Upper lobe of left lung (tissue), 4 donors: ENCODE measurements around the gene OPRM1.

Experiments
- POLR2A ChIP-seq, 4 donors: fragments of 450-650 bp; IDR thresholded peaks; one replicate each; pipeline ENCODE4 v1.5.1; 2016 to 2017; ENCODE audit warnings: antibody characterized with exemption in 4 of 4, mild to moderate bottlenecking in 2 of 4
- POLR2AphosphoS5 ChIP-seq, 2 donors: sonication (generic); formaldehyde crosslinking; IDR thresholded peaks; one replicate each; pipeline ENCODE4 v1.5.1; 2017; ENCODE audit warnings: antibody characterized with exemption in 2 of 2
- TF ChIP-seq, protein P1 (sequence below), 6 experiments: fragments of 450-650 bp in 4 of 6; fragments of 200-600 bp in 2 of 6; sonication (generic) in 2 of 6; IDR thresholded peaks; one replicate each; pipeline ENCODE4 v1.5.1; 2016 to 2019; ENCODE audit warnings: antibody characterized with exemption in 6 of 6

DNA sequence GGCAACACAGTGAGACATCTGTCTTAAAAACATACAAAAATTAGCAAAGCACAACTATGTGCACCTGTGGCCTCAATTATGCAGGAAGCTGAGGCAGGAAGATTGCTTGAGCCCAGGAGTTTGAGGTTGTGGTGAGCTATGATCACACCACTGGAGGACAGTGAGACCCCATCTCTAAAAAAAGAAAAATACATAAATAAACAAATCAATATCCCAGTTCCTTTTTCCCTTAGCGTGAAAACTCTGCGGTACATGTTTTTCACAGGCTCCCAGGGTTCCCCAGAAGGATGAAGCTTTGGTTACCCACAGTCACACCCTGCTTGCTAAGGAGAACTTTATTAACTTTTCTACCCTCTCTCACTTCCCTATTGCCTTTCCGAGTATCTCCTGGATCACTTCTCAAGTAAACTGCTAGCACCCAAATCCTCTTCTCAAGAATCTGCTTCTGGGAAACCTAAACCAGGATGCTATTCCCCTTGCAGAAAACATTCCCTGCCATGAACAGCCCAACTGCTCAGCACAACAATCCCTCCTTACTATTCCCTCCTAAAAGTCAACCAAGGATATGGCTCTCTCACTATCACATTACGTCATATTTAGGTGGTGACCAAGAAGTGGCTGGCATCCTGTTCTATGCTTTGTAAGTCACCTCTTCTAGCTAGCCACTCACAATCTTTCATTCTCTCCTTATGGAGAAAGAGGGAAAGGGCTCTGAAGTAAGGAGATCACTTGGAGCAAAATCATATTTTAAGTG is 195.2 kb downstream of the OPRM1 start:
- no peak for TF ChIP-seq POLR2A (IDR thresholded peaks at IDR 0.05)
- TF ChIP-seq, protein P1, sequence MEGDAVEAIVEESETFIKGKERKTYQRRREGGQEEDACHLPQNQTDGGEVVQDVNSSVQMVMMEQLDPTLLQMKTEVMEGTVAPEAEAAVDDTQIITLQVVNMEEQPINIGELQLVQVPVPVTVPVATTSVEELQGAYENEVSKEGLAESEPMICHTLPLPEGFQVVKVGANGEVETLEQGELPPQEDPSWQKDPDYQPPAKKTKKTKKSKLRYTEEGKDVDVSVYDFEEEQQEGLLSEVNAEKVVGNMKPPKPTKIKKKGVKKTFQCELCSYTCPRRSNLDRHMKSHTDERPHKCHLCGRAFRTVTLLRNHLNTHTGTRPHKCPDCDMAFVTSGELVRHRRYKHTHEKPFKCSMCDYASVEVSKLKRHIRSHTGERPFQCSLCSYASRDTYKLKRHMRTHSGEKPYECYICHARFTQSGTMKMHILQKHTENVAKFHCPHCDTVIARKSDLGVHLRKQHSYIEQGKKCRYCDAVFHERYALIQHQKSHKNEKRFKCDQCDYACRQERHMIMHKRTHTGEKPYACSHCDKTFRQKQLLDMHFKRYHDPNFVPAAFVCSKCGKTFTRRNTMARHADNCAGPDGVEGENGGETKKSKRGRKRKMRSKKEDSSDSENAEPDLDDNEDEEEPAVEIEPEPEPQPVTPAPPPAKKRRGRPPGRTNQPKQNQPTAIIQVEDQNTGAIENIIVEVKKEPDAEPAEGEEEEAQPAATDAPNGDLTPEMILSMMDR (IDR thresholded peaks at IDR 0.05) = no peak
- no peak for TF ChIP-seq POLR2AphosphoS5 (IDR thresholded peaks at IDR 0.05)
